HUES48 (cell line): ENCODE data around the gene KCNK13.

Experiments
- H3K27ac ChIP-seq: one replicate; pipeline ENCODE4 v1.7.0; 2013; ENCODE audit warnings: low read depth, low read length, inconsistent platforms
- H3K27me3 ChIP-seq: 2 replicates; pipeline ENCODE4 v1.6.1; 2013; ENCODE audit warnings: mild to moderate bottlenecking, low read length; ENCODE audit not compliant: control insufficient read depth, insufficient read depth
- H3K36me3 ChIP-seq: 2 replicates; pipeline ENCODE4 v1.6.1; 2013; ENCODE audit warnings: low read length; ENCODE audit not compliant: control insufficient read depth, insufficient read depth
- H3K4me1 ChIP-seq: 2 replicates; pipeline ENCODE4 v1.6.1; 2013; ENCODE audit warnings: mild to moderate bottlenecking, low read length; ENCODE audit not compliant: control insufficient read depth, insufficient read depth
- H3K4me3 ChIP-seq: 2 replicates; pipeline ENCODE4 v1.5.1; 2013; ENCODE audit warnings: mild to moderate bottlenecking, low read depth, low read length
- H3K9ac ChIP-seq: 2 replicates; pipeline ENCODE4 v1.6.1; 2013; ENCODE audit warnings: mild to moderate bottlenecking, low read depth, low read length, moderate library complexity
- H3K9me3 ChIP-seq: 2 replicates; pipeline ENCODE4 v1.6.1; 2013; ENCODE audit warnings: low read length; ENCODE audit not compliant: control insufficient read depth, insufficient read depth

The KCNK13 gene

DNA sequence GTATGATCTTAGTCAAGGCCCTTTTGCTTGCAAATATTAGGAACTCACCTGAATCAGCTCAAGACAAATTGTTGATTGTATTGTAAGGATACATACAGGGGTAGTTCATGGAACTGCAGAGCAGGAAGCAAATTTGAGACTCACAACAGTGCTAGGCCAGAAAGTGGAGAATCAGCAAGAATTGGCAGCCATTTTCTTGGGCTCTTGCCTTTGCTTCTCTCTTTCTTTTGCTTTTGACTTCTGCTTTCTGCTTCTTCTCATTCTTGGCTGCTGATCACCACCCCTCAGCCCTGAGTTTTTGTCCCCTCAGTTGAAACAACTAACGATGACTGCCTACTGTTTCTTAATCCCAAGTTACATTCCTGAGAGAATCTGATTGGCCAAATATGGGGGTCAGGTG is 34.8 kb downstream of the KCNK13 start:
- no peaks in the 10 kb centered on the region for H3K36me3 ChIP-seq
- H3K27me3 ChIP-seq = no peaks in the 10 kb centered on the region
- no peak overlapping the region for H3K4me3 ChIP-seq
- no peak overlapping the region for H3K9ac ChIP-seq
- H3K27ac ChIP-seq = no peak overlapping the region
- no peaks in the 10 kb centered on the region for H3K9me3 ChIP-seq
- H3K4me1 ChIP-seq = no peaks in the 10 kb centered on the region

DNA sequence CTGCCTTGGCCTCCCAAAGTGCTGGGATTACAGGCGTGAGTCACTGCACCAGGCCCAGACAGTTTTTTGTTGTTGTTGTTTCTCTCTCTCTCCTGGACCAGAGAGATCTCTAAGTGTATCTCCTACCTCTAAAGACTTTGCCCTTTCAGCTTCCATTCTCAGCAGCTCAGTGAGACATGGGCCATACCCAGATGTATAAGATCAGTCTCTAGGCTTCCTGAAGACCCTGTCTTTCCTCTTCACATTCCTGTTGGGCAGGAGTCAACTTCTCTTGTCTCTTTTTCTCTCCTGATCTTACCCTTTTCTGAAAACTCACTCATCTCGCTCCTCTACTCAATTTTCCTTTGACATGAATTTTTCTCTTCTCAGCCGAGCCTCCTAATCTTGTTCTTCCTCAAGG is 42.0 kb downstream of the KCNK13 start:
- Histone ChIP-seq H3K9ac (no peak overlapping the region), H3K27me3 (no peaks in the 10 kb centered on the region), H3K9me3 (no peaks in the 10 kb centered on the region), H3K4me3 (no peak overlapping the region), H3K36me3 (no peaks in the 10 kb centered on the region), H3K27ac (no peak overlapping the region), H3K4me1 (no peaks in the 10 kb centered on the region)

DNA sequence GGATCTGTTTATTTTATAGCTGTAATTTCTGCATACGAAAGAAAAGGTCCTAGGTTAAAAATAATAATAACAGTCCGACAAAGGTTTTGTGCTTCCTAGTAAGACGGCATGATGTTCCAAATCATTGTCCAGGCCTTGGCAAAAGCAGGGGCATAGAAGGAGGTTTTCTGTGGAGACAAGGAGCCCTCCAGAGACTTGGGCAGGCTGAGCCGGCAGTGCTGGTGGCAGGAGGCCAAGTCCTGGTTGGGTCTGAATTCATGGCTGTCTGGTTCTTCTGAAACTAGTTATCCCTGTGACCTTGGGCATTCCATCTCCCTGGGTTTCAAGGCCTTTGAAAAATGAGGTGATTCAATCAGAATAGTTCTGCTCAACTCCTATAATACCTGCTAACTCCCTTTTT is 44.0 kb downstream of the KCNK13 start:
- no peaks in the 10 kb centered on the region for H3K27me3 ChIP-seq
- H3K36me3 ChIP-seq = no peaks in the 10 kb centered on the region
- H3K4me1 ChIP-seq = no peaks in the 10 kb centered on the region
- H3K9me3 ChIP-seq = no peaks in the 10 kb centered on the region
- H3K4me3 ChIP-seq = no peak overlapping the region
- no peak overlapping the region for H3K9ac ChIP-seq
- no peak overlapping the region for H3K27ac ChIP-seq

DNA sequence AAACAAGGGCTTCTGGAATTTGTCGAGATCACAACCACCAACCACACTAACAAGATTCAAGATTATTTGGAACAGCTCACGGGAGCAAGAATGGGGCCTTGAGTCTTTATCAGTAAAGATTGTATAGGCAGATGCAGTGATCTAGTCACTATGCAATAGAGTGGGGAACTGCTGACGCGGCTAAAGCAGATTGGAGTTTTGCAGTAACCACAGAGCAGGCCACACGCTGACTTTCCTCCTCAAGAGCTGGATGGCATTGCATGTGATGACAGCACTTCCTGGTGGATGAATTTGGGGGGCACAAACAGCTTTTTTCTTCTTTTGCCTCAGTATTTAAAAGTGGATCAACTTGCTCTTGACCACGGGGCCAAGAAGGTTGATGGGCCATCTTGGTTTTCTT is 46.0 kb downstream of the KCNK13 start:
- no peaks in the 10 kb centered on the region for H3K9me3 ChIP-seq
- no peak overlapping the region for H3K4me3 ChIP-seq
- H3K9ac ChIP-seq = no peak overlapping the region
- no peaks in the 10 kb centered on the region for H3K27me3 ChIP-seq
- no peaks in the 10 kb centered on the region for H3K36me3 ChIP-seq
- no peak overlapping the region for H3K27ac ChIP-seq
- H3K4me1 ChIP-seq = no peaks in the 10 kb centered on the region

DNA sequence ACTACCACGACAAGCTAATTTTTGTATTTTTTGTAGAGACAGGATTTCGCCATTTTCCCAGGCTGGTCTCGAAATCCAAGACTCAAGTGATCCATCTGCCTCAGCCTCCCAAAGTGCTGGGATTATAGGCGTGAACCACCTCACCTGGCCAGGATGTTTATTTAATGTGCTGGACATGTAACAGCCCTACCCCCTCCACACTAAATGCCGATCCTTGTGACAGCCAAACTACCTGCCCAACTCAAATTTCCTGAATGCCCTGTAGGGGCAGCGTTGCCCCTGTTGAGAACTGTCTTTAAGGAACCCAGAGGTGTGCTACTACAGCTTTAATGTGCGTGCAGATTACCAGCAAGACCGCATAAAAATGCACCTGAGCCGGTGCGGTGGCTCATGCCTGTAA is 48.1 kb downstream of the KCNK13 start:
- no peaks in the 10 kb centered on the region for H3K4me1 ChIP-seq
- no peaks in the 10 kb centered on the region for H3K9me3 ChIP-seq
- H3K27ac ChIP-seq = no peak overlapping the region
- no peak overlapping the region for H3K9ac ChIP-seq
- no peaks in the 10 kb centered on the region for H3K36me3 ChIP-seq
- H3K4me3 ChIP-seq = no peak overlapping the region
- H3K27me3 ChIP-seq = no peaks in the 10 kb centered on the region

DNA sequence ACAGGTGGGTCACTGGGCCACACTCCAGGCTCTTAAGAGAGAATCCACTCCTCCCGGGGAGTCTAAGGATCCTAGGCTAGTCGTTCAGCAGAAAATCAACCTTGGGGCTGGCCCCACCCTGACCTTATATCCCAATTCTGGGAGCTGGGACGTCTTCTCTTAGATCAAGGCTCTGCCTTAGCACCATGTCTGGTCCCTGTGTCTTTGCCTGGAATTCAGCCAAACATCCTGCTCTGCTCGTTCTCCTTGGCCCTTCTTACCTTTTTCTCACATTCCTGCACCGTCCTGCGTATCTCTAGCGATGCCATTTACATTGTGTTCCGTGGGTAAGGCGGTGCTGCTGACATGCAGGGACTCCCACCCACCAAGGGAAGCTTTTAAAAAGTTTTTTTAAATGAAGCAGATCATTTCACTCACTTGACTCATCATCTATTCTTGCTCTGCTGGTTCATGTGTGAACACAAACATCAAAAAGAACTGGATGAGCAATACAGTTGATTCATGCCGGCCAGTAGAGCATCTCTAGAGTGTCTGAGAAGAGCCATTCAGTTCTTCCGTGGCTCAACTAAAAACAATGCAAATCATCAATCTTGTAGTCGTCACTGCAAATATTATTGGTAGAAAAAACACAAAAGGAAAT is 50.2 kb downstream of the KCNK13 start:
- no peaks in the 10 kb centered on the region for H3K4me1 ChIP-seq
- H3K9ac ChIP-seq = no peak overlapping the region

DNA sequence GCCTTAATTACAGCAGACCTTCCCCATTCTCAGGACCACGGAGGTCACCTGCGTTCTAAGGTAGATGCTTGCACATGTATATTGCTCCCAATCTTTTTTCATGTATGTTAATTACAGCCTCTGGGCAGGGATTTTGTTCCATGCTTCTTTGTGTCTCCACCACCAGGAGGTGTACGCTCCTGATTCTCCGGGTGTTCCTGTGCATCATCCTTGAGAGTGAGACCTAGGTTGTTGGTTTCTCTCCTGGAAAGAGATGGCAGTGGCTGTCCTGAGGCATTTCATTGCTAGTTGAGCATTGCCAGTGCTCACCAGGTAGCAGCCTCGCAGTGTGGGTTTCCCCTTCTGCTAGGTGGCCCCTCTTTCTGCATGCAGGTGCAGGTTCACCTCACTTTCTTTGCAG is 52.8 kb downstream of the KCNK13 start:
- Histone ChIP-seq H3K36me3 (no peaks in the 10 kb centered on the region), H3K27ac (no peak overlapping the region), H3K9me3 (no peaks in the 10 kb centered on the region), H3K9ac (no peak overlapping the region), H3K27me3 (no peaks in the 10 kb centered on the region), H3K4me3 (no peak overlapping the region), H3K4me1 (no peaks in the 10 kb centered on the region)

More for the DNA sequence above, 50.2 kb downstream of the KCNK13 start:
- Histone ChIP-seq H3K4me3 (no peak overlapping the region), H3K27me3 (no peaks in the 10 kb centered on the region), H3K9me3 (no peaks in the 10 kb centered on the region), H3K27ac (no peak overlapping the region), H3K36me3 (no peaks in the 10 kb centered on the region)

DNA sequence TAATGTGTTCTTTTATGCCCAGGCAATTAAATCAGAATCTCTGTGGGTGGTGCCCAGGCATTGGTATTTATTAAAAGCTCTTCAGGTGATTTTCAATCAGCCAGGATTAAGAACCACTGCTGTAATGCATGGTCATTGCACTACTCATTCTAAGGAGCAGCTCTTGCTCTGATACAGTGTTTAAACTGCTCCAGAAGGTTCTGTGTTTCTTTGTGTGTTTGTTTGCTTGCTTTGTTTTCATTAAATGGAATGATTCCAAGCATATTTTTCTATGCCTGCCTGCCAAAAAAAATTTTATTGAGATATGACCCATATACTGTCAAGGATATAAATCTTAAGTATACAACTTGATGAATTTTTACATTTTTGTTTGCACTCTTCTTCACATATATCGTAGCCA is 54.0 kb downstream of the KCNK13 start:
- H3K27ac ChIP-seq = no peak overlapping the region
- H3K27me3 ChIP-seq = no peaks in the 10 kb centered on the region
- no peak overlapping the region for H3K4me3 ChIP-seq
- H3K4me1 ChIP-seq = no peaks in the 10 kb centered on the region
- H3K36me3 ChIP-seq = no peaks in the 10 kb centered on the region
- no peaks in the 10 kb centered on the region for H3K9me3 ChIP-seq
- H3K9ac ChIP-seq = no peak overlapping the region

DNA sequence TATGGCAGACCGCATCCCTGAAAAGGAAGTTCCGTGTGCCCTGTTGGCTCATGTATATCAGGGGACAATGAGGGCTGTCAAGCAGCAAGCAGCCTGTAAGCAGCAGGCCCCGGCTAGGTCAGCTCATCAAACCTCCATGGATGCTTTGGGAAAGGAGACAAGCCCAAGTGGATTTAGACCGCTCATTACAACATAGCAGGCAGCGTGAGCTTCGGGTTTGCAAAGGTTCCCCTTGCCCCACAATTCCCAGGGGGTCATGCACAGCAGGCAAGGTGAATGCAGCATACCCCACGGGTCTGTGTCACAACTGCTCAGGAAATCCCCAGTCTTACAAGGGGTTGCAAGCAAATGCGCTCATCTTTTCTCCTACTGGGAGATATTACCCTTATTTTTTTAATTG is 54.6 kb downstream of the KCNK13 start:
- Histone ChIP-seq H3K27ac (no peak overlapping the region), H3K9me3 (no peaks in the 10 kb centered on the region), H3K4me1 (no peaks in the 10 kb centered on the region), H3K9ac (no peak overlapping the region), H3K4me3 (no peak overlapping the region), H3K36me3 (no peaks in the 10 kb centered on the region), H3K27me3 (no peaks in the 10 kb centered on the region)

DNA sequence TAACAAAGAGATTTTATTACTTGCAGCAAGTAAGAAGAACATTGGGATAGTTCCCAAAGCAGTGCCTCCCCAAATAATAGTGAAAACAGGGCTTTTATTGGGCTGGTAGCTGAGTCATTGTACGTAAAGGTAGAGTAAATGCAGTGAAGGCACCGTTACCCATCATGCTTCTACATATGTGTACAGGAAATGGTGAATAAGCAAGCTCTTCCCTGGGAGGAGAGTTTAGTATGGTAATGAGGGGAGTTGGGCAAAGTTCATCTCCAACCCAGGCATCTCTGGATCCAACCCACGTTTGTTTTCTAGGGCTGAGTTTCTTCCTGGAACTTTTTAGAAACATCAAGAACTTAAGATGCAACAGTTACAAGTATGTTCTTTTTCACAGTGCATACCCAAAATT is 56.2 kb downstream of the KCNK13 start:
- H3K4me3 ChIP-seq = no peak overlapping the region
- H3K36me3 ChIP-seq = no peaks in the 10 kb centered on the region
- H3K27ac ChIP-seq = no peak overlapping the region
- H3K4me1 ChIP-seq = no peaks in the 10 kb centered on the region
- no peak overlapping the region for H3K9ac ChIP-seq
- no peaks in the 10 kb centered on the region for H3K9me3 ChIP-seq
- H3K27me3 ChIP-seq = no peaks in the 10 kb centered on the region

DNA sequence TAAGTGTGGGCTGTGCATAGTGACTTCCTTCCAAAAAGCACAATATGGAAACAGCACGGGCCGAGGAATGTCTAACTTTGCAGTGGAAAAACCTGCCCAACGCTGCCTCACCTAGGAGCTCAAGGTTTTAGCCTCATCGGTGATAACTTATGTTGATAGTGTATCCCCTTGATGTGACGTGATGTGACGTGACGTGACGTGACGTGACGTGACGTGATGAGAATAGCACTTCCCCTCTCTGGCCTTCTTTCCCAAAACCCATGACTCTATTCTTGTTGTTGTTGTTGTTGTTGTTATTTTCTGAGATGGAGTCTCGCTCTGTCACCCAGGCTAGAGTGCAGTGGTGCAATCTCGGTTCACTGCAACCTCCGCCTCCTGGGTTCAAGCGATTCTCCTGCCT is 64.5 kb downstream of the KCNK13 start:
- H3K9ac ChIP-seq = no peak overlapping the region
- H3K36me3 ChIP-seq = no peaks in the 10 kb centered on the region
- H3K9me3 ChIP-seq = no peaks in the 10 kb centered on the region
- no peak overlapping the region for H3K27ac ChIP-seq
- no peaks in the 10 kb centered on the region for H3K4me1 ChIP-seq
- H3K27me3 ChIP-seq = no peaks in the 10 kb centered on the region
- no peak overlapping the region for H3K4me3 ChIP-seq
